ENCODE results near the gene PLB1.

Gene PLB1

DNA sequence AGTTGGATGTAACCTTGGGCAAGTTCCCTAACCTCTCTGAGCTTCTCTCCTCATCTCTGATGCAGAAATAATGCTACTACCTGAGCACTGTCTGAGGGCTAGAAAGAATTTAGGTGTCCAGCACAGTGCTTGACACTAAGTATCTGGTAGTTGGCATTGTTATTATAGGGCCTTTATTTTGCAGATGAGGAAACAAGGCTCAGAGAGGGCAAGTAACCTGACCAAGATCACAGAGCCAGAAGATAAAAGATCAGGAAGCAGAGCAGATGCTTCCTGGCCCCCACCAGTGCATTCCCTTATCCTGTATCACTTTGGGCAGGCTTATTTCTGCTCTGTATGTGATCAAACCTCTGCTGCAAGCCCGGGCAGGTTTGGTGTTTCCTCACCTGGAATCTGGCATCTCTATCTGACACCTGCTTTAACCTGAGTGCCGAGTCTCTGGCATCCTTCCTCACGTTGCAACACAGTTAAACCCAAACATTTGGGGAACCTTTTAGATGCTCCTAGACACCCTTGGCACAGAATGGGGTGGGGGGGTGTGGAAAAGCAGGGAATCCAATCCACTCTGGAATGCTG is 69.9 kb downstream of the PLB1 start:
- no peak for DNase-seq (ENCODE audit: low spot score)

DNA sequence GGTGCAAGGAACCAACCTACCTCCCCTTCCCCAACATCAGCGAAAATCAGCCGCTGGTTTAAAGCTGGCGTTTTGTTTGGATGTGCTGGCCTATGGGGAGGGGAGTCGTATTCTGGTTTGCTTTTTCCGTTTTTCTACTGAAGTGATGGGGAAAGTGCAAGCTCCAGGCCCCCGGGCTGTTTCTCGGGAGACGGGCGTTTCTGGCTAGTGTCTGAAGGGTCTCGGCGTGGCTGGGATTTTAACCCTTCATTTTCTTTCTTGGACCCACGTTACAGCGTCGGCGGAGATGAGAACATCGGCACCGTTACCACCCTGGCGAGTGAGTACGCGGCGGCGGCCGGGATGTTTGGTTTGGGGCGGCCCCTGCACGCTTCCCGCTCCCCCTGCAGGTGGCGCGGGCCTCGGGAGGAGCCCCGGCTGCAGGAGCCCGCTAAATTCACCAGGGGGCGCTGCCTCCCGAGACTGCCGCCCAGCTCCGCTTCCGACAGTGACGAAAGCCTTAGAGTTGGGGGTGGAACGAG is 70.7 kb downstream of the PLB1 start:
- peak; percentile 88 for DNase-seq (ENCODE audit: low spot score)

DNA sequence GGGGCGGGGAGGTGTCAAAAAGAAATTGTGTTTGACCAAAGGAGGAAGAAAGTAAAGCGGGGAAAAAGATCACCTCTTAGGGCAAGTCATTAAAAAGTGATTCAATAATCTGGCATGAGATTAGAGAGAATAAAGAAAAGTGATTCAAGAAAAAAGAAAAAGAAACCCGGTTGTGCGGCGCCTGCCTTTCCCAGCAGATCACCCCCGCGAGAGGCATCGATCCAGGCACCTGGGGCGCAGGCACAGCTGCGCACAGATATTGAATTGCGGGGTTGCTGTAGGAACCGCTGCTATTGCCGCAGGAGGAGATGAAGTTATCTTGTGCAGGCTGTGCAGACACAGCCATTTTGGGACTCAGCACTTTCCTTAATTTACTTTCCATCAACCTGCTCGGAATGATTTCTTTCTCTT is 71.2 kb downstream of the PLB1 start:
- DNase-seq (ENCODE audit: low spot score) = peak; percentile 5

DNA sequence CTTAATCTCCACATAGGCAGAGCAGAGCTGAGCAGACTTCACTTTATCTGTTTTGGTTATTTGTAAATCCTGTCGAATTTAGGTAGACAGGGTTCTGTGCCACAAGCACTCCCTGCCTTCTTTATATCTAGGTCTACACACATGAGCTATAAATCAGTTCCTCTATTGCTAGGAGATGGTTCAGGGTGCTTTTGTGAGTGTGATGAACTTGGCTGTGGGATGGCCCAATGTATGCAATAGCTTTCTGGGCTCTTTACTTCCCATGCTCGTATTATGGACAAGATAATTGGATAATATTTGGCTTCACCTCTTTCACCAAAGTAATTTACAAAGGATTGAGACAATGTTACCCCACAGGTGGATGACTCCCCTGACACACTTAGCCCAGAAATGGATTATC is 72.2 kb downstream of the PLB1 start:
- DNase-seq (ENCODE audit: low spot score) = no peak

DNA sequence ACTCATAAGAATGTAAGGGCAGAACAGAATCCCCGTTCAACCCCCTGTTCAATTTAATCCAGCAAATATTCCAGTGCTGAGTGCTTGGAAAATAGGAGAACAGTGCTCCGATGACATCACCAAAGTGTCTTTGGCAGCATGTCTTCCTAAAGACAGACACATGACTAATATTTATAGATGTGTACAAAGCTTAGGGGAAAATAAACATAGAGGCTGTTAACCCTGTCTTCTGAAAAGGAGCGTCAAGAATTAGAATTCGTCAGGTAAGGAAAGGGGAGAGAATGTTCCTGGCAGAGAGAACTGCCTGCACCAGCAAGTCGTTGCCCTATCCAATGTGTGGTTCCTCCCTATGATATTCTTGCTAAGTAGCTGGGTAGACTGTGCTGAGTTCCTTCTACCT is 72.7 kb downstream of the PLB1 start:
- no peak for DNase-seq (ENCODE audit: low spot score)

DNA sequence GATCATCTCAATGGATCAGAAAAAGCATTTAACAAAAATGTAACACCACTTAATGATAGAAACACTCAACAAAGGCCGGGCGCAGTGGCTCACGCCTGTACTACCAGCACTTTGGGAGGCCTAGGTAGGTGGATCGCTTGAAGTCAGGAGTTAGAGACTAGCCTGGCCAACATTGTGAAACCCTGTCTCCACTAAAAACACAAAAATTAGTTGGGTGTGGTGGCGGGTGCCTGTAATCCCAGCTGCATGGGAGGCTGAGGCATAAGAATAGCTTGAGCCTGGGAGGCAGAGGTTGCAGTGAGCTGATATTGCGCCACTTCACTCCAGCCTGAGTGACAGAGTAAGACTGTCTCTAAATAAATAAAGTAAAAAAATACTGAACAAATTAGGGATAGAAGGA is 74.6 kb downstream of the PLB1 start:
- no peak for DNase-seq (ENCODE audit: low spot score)

DNA sequence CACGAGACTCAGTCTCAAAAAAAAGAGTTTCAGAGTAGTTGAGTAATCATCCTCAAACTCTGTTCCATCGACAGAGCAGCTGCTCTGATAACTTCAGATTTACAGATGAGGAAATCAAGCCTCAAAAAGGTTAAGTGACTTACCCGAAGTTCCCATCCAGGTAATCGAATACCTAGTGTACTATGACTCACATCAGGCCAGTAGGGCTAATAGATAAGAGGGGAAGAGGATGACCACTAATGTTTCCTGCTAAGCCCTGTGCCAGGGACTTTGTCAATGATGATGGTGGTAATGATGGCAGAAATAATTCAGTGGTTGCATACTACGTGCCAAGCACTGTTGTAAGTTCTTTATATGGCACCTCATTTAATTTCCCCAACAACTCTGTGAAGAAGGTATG is 80.9 kb downstream of the PLB1 start:
- DNase-seq (ENCODE audit: low spot score) = no peak

DNA sequence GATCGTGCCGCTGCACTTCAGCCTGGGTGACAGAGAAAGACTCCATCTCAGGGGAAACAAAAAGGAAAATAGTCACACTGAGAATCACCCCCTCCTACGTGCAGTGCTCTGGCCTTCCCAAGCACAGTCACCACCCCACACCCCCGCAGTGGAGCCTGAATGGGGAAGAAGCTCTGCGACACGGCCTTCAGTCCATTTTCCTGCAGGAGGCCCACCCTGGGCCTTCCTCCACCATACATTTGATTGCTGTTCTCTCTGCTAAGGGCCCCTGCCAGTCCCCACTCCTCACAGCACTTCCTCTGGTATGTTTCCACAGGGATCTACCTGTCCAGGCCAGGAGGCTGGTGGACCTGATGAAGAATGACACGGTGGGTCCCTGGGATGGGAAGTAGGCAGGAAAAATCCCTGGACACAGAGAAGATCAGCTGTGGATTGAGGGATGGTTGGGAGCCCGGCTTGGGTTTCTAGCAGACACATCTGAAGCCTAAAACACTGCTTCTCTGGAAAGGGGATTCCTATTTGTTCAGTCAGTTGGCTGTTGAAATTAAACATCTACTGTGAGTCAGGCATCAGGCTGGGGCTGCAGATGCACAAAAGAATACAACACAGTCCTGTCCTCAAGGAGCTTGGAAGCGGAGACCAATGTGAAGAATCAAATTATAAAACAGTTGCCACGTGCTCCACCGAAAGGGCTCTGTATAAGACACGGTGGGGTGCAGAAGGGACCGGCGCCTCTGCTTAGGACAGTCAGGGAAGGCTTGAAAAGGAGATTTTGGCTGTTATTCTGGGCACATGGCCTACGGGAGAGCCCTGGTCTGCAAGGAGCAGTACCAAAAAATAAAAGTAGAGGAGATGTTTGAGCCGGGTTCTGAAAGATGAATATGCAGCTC is 82.2 kb downstream of the PLB1 start:
- no peak for DNase-seq (ENCODE audit: low spot score)

DNA sequence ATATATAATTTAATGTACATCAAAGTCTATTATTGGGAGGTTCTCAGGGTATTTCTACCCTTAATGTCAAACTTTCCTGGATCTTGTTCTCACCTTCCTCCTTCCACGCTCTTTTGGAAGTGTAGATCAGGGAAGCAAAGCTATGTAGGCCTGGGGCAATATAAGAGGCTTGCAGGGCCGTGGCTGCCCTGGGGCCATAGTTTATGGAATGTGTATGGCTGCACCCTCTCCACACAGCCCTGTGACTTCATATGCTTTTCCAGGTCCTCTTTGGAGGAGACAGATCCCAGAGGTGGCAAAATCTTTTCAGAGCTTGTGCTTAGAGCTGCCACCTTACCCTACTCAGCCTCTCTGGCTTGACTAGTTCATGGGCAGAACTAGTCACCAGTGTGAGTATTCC is 82.9 kb downstream of the PLB1 start:
- no peak for DNase-seq (ENCODE audit: low spot score)

DNA sequence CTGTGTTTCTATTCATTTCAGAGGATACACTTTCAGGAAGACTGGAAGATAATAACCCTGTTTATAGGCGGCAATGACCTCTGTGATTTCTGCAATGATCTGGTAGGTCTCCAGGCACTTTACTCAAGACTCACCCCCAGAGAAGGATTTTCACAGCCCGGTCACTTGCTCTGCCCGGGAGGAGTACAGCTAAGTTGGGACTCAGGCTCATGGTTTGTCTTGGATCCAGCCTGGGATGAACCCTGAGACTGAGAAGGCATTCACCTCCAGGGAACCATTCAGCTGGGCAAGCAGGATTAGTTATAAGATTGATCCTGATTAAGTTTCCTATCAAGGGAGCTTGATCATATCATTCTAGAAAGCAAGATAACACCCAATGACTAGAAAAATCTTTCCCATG is 83.7 kb downstream of the PLB1 start:
- DNase-seq (ENCODE audit: low spot score) = no peak

DNA sequence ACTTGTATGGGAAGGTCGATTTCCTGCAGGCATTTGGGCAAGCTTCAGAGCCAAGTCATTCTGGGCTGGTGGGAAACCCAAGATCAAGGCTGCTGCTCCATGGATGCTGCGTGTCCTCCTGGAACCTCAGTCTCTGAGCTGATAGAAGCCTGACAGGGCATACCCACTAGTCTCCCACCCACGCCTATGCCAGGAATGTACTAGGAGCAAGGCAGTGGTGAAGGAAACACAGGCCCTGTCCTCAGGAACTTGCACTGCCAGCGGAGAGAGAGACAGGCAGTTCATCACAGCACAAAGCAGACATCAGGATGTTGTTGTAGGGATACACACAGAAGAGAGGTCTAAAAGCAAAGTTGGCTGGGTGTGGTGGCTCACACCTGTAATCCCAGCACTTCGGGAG is 84.2 kb downstream of the PLB1 start:
- no peak for DNase-seq (ENCODE audit: low spot score)

DNA sequence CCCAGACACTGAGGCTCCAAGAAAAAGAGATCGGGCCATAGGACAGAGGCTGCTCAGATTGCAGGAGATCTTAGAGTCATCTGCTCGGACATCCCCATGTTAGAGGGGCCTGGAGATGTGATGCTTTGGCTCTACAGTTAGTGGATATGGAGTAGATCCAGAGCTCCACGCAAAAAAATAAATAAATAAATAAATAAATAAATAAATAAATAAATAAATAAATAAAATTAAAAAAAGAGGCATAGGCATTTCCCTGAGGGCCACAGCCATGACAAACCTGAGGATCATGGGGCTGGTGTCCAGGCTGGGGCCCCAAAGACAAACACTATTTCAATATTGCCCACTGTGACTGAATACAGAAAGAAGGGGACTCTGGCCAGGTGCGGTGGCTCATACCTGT is 85.5 kb downstream of the PLB1 start:
- DNase-seq (ENCODE audit: low spot score) = no peak

DNA sequence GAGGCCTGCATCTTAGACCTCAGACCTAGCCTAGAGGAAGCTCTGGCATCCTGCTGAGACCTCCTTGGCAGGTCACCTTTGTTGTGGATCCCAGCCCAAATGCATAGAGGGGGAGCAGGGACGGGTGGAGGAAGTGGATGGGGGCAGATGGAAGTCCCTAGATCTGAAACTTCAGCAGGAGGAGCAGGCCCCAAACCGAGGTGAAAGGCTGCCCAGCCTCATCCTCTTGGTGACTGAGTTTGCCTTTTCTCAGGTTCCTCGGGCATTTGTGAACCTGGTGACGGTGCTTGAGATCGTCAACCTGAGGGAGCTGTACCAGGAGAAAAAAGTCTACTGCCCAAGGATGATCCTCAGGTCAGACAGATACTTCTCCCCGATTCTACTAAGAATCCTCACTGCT is 86.3 kb downstream of the PLB1 start:
- DNase-seq (ENCODE audit: low spot score) = no peak

DNA sequence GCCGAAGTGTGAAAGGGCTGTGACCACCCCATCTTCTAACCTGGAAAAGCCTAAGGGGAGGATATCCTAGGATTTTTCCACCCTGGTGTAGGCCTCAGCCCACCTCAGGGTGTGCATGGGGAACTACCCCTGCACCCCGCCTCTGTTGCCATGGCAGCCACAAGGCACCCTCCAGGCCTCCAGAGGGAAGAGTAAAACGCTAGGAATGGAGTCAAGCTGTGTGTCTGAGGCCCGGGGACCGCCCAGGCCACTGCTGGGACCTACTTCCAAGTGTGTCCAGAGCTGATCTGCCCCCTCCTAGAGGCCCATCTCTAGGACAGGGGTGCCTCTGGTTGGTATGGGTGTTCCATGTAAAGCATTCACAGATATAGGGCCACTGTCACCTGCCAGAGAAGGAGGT is 86.7 kb downstream of the PLB1 start:
- DNase-seq (ENCODE audit: low spot score) = no peak

DNA sequence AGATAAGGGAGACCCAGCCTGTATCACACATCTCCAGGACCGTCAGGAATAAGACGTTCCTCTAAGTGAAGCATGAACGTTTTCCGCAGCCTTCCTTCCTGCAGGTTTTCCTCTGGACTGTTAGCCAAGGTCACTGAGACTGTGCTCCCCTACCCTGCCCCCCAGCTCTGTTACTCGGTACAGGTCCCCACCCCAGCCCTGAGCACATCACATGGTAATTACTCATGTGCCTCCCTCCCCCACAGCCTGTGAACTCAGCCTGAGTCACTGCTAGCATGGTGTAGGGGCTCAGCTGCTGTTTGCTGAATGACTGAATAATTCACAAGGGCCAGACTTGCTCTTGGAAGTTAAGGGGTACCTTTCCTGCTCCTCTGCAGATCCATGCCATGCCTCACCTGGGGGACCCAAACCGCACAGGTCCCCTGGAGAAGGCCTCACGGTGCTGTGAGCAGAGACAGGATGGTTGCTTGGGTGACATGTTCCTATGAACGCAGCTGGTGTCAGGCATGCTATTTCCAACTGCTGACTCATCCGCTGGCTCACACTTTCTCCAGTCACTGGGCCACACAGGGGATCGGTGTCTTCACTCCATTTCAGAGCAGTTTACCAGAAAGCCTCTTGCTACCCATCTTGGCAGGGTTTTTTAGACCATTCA is 88.2 kb downstream of the PLB1 start:
- peak; percentile 51 for DNase-seq (ENCODE audit: low spot score)

DNA sequence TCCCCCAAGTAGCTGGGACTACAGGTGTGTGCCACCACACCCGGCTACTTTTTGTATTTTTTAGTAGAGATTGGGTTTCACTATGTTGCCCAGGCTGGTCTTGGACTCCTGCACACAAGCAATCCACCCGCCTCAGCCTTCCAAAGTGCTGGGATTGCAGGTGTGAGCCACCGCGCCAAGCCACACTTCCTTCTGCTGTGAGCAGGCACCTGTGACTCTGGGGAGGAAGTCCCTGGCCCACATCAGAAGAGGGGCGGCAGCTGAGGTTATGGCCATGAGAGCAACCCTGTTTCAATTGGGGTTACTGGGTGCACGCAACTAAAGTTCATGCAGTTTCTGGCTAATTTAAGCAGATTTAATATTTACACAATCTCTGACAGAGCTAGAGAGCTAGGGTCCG is 91.0 kb downstream of the PLB1 start:
- DNase-seq (ENCODE audit: low spot score) = no peak

DNA sequence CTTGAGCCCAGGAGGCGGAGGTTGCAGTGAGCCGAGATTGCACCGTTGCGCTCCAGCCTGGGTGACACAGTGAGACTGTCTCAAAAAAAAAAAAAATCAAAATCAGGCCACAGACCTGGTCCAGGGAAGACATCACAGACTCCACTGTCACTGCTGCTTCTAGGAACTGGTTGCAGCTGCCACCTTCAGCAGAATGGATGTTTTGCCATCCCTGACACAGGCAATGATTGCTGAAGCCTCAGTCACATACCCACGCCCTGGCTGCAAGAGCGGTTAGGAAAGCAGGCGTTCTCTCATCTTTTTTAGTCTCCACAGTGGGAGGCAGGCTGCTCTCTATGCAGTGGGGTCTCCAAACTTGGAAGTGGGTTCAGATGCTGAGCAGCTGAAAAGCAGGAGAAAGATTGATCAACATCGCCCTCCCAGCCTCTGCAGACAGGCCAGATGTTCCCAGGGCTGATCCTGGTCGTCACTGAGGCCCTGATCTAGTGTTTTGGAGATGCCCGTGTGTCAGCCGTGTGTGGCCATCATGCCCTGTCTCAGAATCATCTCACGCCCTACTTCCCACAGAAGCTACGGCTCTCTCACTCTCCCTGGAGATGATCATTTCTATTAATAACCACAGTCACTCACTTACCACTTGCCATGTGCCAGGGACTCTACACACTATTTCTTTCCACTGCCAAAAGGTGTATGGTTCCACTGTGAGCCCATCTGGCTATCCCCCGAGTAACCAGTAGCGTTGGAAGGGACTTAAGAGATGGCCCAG is 91.8 kb downstream of the PLB1 start:
- no peak for DNase-seq (ENCODE audit: low spot score)

DNA sequence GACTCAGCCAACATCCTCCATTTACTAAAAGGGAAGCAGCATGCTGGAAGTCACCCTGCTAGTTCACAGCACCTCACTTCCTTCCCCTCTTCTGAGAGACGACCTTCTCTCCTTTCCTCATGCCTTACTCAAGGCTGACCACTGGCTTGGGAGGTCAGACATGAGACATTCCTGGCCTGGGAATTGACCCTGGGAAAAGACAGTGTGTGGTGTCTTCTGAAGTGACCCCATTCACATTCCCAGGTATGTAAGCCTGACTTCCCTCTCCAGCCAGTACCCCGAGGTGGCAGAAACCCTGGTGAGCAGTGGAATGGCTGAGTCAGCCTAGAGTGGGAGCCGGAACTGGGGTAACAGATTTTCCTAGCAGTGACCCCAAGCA is 92.4 kb downstream of the PLB1 start:
- no peak for DNase-seq (ENCODE audit: low spot score)

DNA sequence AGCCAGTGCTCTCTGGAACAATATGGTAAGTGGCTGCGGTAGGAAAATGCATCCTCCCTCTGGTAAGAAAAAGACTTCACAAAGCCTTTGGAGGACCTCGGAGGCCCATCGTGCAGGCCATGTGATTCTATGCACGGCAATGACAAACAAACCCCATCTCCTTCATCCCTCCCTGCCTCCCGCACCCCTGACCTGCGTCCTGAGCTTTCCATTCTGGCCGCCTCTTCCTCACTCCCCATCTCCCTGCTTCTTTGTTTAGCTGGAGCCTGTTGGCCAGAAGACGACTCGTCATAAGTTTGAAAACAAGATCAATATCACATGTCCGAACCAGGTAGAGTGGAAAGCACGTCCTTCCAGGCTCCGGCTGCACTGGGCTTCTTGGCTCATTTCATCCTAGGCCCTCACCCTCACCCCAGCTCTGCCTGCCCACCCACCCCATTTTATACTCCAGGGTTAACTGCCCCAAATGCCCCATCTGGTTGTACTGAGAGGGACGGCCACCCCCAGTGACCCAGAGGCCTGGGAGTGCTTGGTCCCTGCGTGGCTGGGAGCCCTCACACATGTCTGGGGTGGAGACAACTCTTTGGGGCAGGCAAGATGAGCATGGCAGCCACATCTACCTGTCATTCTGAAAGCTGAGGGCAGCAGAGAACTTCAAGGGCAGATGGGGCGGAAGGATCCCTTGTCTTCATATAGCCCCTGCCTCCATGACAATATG is 94.0 kb downstream of the PLB1 start:
- DNase-seq (ENCODE audit: low spot score) = no peak

DNA sequence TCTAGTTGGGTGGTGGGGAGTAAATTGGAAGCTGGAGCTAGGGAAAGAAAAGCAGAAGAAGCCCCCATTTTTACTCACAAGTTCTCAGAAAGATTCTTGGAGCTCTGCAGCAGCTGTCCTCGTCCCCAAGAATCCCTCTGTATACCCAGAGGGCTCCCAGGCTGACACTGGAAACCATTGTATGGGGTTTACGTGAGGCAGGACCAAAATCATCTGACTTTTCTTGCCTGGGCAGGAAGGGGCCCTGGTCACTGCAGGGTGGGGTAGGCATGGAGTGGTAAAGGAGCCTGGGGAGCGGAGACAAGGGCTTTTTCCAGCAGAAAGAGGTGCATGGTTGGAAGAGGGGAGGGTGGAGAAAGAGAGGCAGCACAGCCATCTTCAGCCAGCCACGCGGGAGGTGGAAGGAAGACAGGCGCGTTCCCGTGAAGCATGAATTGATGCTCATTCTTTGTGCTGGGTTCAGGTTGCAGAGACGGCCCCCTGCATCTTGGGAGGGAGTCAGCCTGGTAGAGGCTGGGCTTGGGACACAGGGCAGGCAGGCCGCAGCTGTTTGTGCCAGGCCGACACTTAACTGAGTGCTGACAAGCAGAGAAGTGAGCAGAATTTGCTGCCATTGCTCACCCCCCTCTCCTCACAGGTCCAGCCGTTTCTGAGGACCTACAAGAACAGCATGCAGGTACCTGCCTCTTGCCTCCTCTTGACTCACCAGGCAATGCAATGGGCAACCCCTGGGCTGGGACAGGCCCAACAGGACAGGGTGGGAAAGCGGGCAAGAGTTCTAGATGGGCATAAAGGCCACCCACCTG is 94.8 kb downstream of the PLB1 start:
- no peak for DNase-seq (ENCODE audit: low spot score)

All from LoVo (cell line).